Measurements from ENCODE around the gene RSPH9.
A peak's percentile ranks its signal among the peaks of the same experiment; 100 is the strongest.
"Not testable (repeated sequence)": the region's sequence is repeated elsewhere in the genome, so short reads cannot be mapped to it uniquely, and the experiment has no call there.

RSPH9 gene

GRCh38 chr6:43657221-43657802, 12.5 kb downstream of the RSPH9 start:
- no peak for DNase-seq (ENCODE audit: low read depth, low spot score)

GRCh38 chr6:43658161-43658560, 13.3 kb downstream of the RSPH9 start:
- H3K9ac ChIP-seq (ENCODE audit: insufficient read length), result no peak overlapping the region
- no peak for DNase-seq (ENCODE audit: low read depth, low spot score)
- no peak for TF ChIP-seq EZH2 (IDR thresholded peaks at IDR 0.05)
- TF ChIP-seq POLR2AphosphoS5 (IDR thresholded peaks at IDR 0.05; ENCODE audit: borderline replicate concordance, low read depth, low read length), result no peak
- no peak for TF ChIP-seq FOXP2 (optimal IDR thresholded peaks at IDR 0.05; ENCODE audit: control extremely low read depth, extremely low read length, insufficient read depth)
- H3K36me3 ChIP-seq (ENCODE audit: insufficient read depth, low read length), result no peaks in the 10 kb centered on the region
- no peaks in the 10 kb centered on the region for H3K9me3 ChIP-seq (ENCODE audit: low read depth, low read length)
- no peak overlapping the region for H3K4me3 ChIP-seq
- H3K27ac ChIP-seq, result no peak overlapping the region

More at GRCh38 chr6:43657221-43657802, 12.5 kb downstream of the RSPH9 start:
- no peak overlapping the region for H3K9ac ChIP-seq (ENCODE audit: insufficient read length)
- TF ChIP-seq EZH2 (IDR thresholded peaks at IDR 0.05) (no peak), POLR2AphosphoS5 (IDR thresholded peaks at IDR 0.05; ENCODE audit: borderline replicate concordance, low read depth, low read length) (no peak), FOXP2 (optimal IDR thresholded peaks at IDR 0.05; ENCODE audit: control extremely low read depth, extremely low read length, insufficient read depth) (no peak)
- H3K36me3 ChIP-seq (ENCODE audit: insufficient read depth, low read length), result no peaks in the 10 kb centered on the region
- no peak overlapping the region for H3K27ac ChIP-seq
- H3K4me3 ChIP-seq, result no peak overlapping the region
- no peaks in the 10 kb centered on the region for H3K9me3 ChIP-seq (ENCODE audit: low read depth, low read length)

GRCh38 chr6:43662948-43663347, 18.1 kb downstream of the RSPH9 start:
- not testable (repeated sequence) for H3K9me3 ChIP-seq (ENCODE audit: low read depth, low read length); H3K27ac ChIP-seq; H3K4me3 ChIP-seq; H3K9ac ChIP-seq (ENCODE audit: insufficient read length); DNase-seq (ENCODE audit: low read depth, low spot score); H3K36me3 ChIP-seq (ENCODE audit: insufficient read depth, low read length)

GRCh38 chr6:43665376-43665775, 20.5 kb downstream of the RSPH9 start:
- TF ChIP-seq FOXP2 (optimal IDR thresholded peaks at IDR 0.05; ENCODE audit: control extremely low read depth, extremely low read length, insufficient read depth) (no peak), EZH2 (IDR thresholded peaks at IDR 0.05) (no peak), POLR2AphosphoS5 (IDR thresholded peaks at IDR 0.05; ENCODE audit: borderline replicate concordance, low read depth, low read length) (no peak)
- DNase-seq (ENCODE audit: low read depth, low spot score), result no peak
- Histone ChIP-seq H3K9ac (ENCODE audit: insufficient read length) (no peak overlapping the region), H3K36me3 (ENCODE audit: insufficient read depth, low read length) (no peaks in the 10 kb centered on the region), H3K9me3 (ENCODE audit: low read depth, low read length) (no peaks in the 10 kb centered on the region), H3K27ac (no peak overlapping the region), H3K4me3 (no peak overlapping the region)

GRCh38 chr6:43666196-43666920, 21.5 kb downstream of the RSPH9 start:
- H3K9me3 ChIP-seq (ENCODE audit: low read depth, low read length), result no peaks in the 10 kb centered on the region
- peaks cover 9% of the 10 kb centered on the region; the same call in 1 of the 2 replicates for H3K36me3 ChIP-seq (ENCODE audit: insufficient read depth, low read length)
- H3K9ac ChIP-seq (ENCODE audit: insufficient read length), result no peak overlapping the region
- no peak overlapping the region for H3K27ac ChIP-seq
- no peak overlapping the region for H3K4me3 ChIP-seq
- TF ChIP-seq EZH2 (IDR thresholded peaks at IDR 0.05) (no peak), FOXP2 (optimal IDR thresholded peaks at IDR 0.05; ENCODE audit: control extremely low read depth, extremely low read length, insufficient read depth) (no peak), POLR2AphosphoS5 (IDR thresholded peaks at IDR 0.05; ENCODE audit: borderline replicate concordance, low read depth, low read length) (no peak)
- no peak for DNase-seq (ENCODE audit: low read depth, low spot score)

GRCh38 chr6:43667245-43668150, 22.7 kb downstream of the RSPH9 start:
- TF ChIP-seq POLR2AphosphoS5 (IDR thresholded peaks at IDR 0.05; ENCODE audit: borderline replicate concordance, low read depth, low read length) (no peak), FOXP2 (optimal IDR thresholded peaks at IDR 0.05; ENCODE audit: control extremely low read depth, extremely low read length, insufficient read depth) (no peak), EZH2 (IDR thresholded peaks at IDR 0.05) (no peak)
- Histone ChIP-seq H3K9me3 (ENCODE audit: low read depth, low read length) (no peaks in the 10 kb centered on the region), H3K27ac (no peak overlapping the region), H3K36me3 (ENCODE audit: insufficient read depth, low read length) (peaks cover 20% of the 10 kb centered on the region; the same call in 1 of the 2 replicates), H3K4me3 (peak overlapping the region; percentile 64), H3K9ac (ENCODE audit: insufficient read length) (no peak overlapping the region)
- no peak for DNase-seq (ENCODE audit: low read depth, low spot score)

- Histone ChIP-seq H3K36me3 (ENCODE audit: insufficient read depth, low read length) (peaks cover 27% of the 10 kb centered on the region; the same call in 1 of the 2 replicates), H3K9ac (ENCODE audit: insufficient read length) (no peak overlapping the region), H3K9me3 (ENCODE audit: low read depth, low read length) (no peaks in the 10 kb centered on the region), H3K4me3 (no peak overlapping the region), H3K27ac (no peak overlapping the region)
- TF ChIP-seq EZH2 (IDR thresholded peaks at IDR 0.05), result no peak
- no peak for TF ChIP-seq FOXP2 (optimal IDR thresholded peaks at IDR 0.05; ENCODE audit: control extremely low read depth, extremely low read length, insufficient read depth)
- peak; percentile 15 for TF ChIP-seq POLR2AphosphoS5 (IDR thresholded peaks at IDR 0.05; ENCODE audit: borderline replicate concordance, low read depth, low read length)
- DNase-seq (ENCODE audit: low read depth, low spot score), result no peak
Measured at GRCh38 chr6:43668151-43669028, 23.6 kb downstream of the RSPH9 start.
